Smooth muscle cell (in vitro differentiated cells): ENCODE measurements around the gene ZNF618. TPM values are rescaled to one million over a fixed set of nuclear protein-coding genes. Genes with fewer than 3 reads are reported as not detected.
A peak's percentile ranks its signal among the peaks of the same experiment; 100 is the strongest.

Source experiments
- DNase-seq: peaks from one replicate; lab custom pipeline; 2025; ENCODE audit not compliant: unreplicated experiment; lab: John Stamatoyannopoulos, UW
- H2AFZ ChIP-seq: fragments of 200-600 bp; sonication (generic); 2 replicates; pipeline ENCODE4 v1.6.0; 2016; ENCODE audit warnings: antibody characterized with exemption, low read depth, mild to moderate bottlenecking
- H3F3A ChIP-seq: fragments of 200-600 bp; sonication (generic); 2 replicates; pipeline ENCODE4 v1.6.0; 2017; ENCODE audit warnings: antibody characterized with exemption, low read depth
- H3K27ac ChIP-seq: fragments of 200-600 bp; sonication (generic); 2 replicates; pipeline ENCODE4 v1.5.1; 2016; ENCODE audit warnings: low read depth, mild to moderate bottlenecking
- H3K27me3 ChIP-seq: fragments of 200-600 bp; sonication (generic); 2 replicates; pipeline ENCODE4 v1.6.1; 2016; ENCODE audit warnings: low read depth, mild to moderate bottlenecking
- H3K36me3 ChIP-seq: fragments of 200-600 bp; sonication (generic); 2 replicates; pipeline ENCODE4 v1.5.1; 2016; ENCODE audit warnings: low read depth
- H3K4me1 ChIP-seq: fragments of 200-600 bp; sonication (generic); 2 replicates; pipeline ENCODE4 v1.5.1; 2016; ENCODE audit warnings: low read depth
- H3K4me2 ChIP-seq: fragments of 200-600 bp; sonication (generic); 2 replicates; pipeline ENCODE4 v1.6.0; 2016; ENCODE audit warnings: mild to moderate bottlenecking
- H3K4me3 ChIP-seq: fragments of 200-600 bp; sonication (generic); 2 replicates; pipeline ENCODE4 v1.5.1; 2016; ENCODE audit warnings: mild to moderate bottlenecking
- H3K79me2 ChIP-seq: fragments of 200-600 bp; sonication (generic); 2 replicates; pipeline ENCODE4 v1.6.0; 2016; ENCODE audit warnings: low read depth, mild to moderate bottlenecking
- H3K9ac ChIP-seq: fragments of 200-600 bp; sonication (generic); 2 replicates; pipeline ENCODE4 v1.6.0; 2016; ENCODE audit warnings: low read depth
- H3K9me3 ChIP-seq: fragments of 200-600 bp; sonication (generic); replicated peaks from 2 replicates; pipeline ENCODE4 v1.5.1; 2016; ENCODE audit warnings: low read depth
- H4K20me1 ChIP-seq: fragments of 200-600 bp; sonication (generic); 2 replicates; pipeline ENCODE4 v1.6.0; 2016; ENCODE audit warnings: low read depth
- CTCF ChIP-seq: fragments of 200-600 bp; sonication (generic); IDR thresholded peaks from 2 replicates; pipeline ENCODE4 v1.5.1; 2017; ENCODE audit warnings: borderline replicate concordance, mild to moderate bottlenecking, antibody characterized with exemption; ENCODE audit not compliant: insufficient read depth, poor library complexity, severe bottlenecking
- WGBS: methylation state at CpG from one replicate; pipeline ENCODE4 v1.1.7; 2016; ENCODE audit warnings: low lambda C conversion rate; 5-methylcytosine and 5-hydroxymethylcytosine counted together
- polyA plus RNA-seq: library from polyadenylated mRNA; unstranded; fragments of >200 nt; fragmentation: Nextera tagmentation; extraction: Ambion mirVana; gene quantifications from 2 replicates; pipeline ENCODE4 v1.2.1, GENCODE V29; 2016
- total RNA-seq: library from RNA; depleted of rRNA; stranded (reverse); fragments of >200 nt; gene quantifications from 2 replicates; pipeline ENCODE4 v1.2.3, GENCODE V29; 2014

The ZNF618 gene
- total and polyA plus RNA-seq, 2 experiments from 2014 or later = 9.9 to 19.5 TPM

- H3K27ac ChIP-seq = no peak overlapping the region
- no peak overlapping the region for H3K4me3 ChIP-seq
- H4K20me1 ChIP-seq = peaks cover 93% of the 10 kb centered on the region
- H3K27me3 ChIP-seq = no peaks in the 10 kb centered on the region
- DNase-seq = no peak
- H3K36me3 ChIP-seq = no peaks in the 10 kb centered on the region
- H3K9ac ChIP-seq = no peak overlapping the region
- no peak overlapping the region for H2AFZ ChIP-seq
- peaks cover 21% of the 10 kb centered on the region for H3K79me2 ChIP-seq
- TF ChIP-seq CTCF = no peak
- H3K9me3 ChIP-seq = no peaks in the 10 kb centered on the region
- H3K4me2 ChIP-seq = no peak overlapping the region
- peaks cover 2% of the 10 kb centered on the region for H3K4me1 ChIP-seq
- H3F3A ChIP-seq = no peaks in the 10 kb centered on the region
- 93% methylated on average over 13 of the region's 13 CpGs for WGBS
Observed at GRCh38 chr9:113950195-113951031, 74.3 kb downstream of the ZNF618 start.

GRCh38 chr9:113951032-113951372, 74.9 kb downstream of the ZNF618 start:
- no peak for TF ChIP-seq CTCF
- Histone ChIP-seq H3K4me2 (no peak overlapping the region), H3K27ac (no peak overlapping the region), H3K27me3 (no peaks in the 10 kb centered on the region), H3F3A (no peaks in the 10 kb centered on the region), H4K20me1 (peaks cover 92% of the 10 kb centered on the region), H3K36me3 (no peaks in the 10 kb centered on the region), H3K79me2 (peaks cover 15% of the 10 kb centered on the region), H3K9ac (no peak overlapping the region), H3K4me3 (no peak overlapping the region), H3K4me1 (peaks cover 5% of the 10 kb centered on the region), H3K9me3 (no peaks in the 10 kb centered on the region), H2AFZ (no peak overlapping the region)
- DNase-seq = no peak
- WGBS = 92% methylated on average over 2 of the region's 2 CpGs

GRCh38 chr9:113952676-113953075, 76.6 kb downstream of the ZNF618 start:
- Histone ChIP-seq H3K9ac (no peak overlapping the region), H3K9me3 (no peaks in the 10 kb centered on the region), H3K4me1 (peaks cover 5% of the 10 kb centered on the region), H3K27me3 (no peaks in the 10 kb centered on the region), H3K79me2 (peaks cover 24% of the 10 kb centered on the region), H3K27ac (peak overlapping the region; percentile 65), H3K4me3 (no peak overlapping the region), H2AFZ (no peak overlapping the region), H3K4me2 (peak overlapping the region; percentile 52), H4K20me1 (peaks cover 83% of the 10 kb centered on the region), H3F3A (peaks cover 6% of the 10 kb centered on the region), H3K36me3 (no peaks in the 10 kb centered on the region)
- DNase-seq = no peak
- TF ChIP-seq CTCF = no peak

DNA sequence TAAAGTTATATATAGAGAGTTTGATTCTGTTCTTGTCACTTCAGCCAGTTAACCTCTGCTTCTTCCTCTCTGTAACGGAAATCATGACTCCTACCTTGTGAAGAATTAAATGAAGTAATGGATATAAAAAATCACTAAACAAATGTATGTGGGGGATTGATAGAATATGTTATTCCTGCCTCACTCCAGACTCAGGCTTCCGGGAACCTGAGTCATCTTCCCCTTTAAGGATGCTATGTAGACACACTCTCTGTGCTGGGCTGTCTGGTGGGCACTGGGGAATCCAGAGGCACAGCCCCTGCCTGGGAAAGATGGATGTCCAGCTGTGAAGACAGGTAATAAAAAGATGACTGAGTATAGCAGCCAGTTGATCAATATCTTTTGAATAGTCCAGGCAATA, 77.4 kb downstream of the ZNF618 start:
- Histone ChIP-seq H3K27me3 (no peaks in the 10 kb centered on the region), H3F3A (peaks cover 6% of the 10 kb centered on the region), H3K4me1 (peaks cover 5% of the 10 kb centered on the region), H3K27ac (peak overlapping the region; percentile 65), H3K79me2 (peaks cover 24% of the 10 kb centered on the region), H3K9ac (peak overlapping the region; percentile 2), H3K4me3 (no peak overlapping the region), H4K20me1 (peaks cover 81% of the 10 kb centered on the region), H3K9me3 (no peaks in the 10 kb centered on the region), H3K36me3 (no peaks in the 10 kb centered on the region), H2AFZ (no peak overlapping the region), H3K4me2 (peak overlapping the region; percentile 52)
- WGBS = 50% methylated on average over 2 of the region's 2 CpGs
- no peak for TF ChIP-seq CTCF
- DNase-seq = no peak
